ENCODE measurements around the gene ENOX1. TPM values are rescaled to one million over a fixed set of nuclear protein-coding genes. Genes with fewer than 3 reads are reported as not detected.

ENOX1 gene
- polyA plus RNA-seq, 2 of the 4 experiments (the other 2 are of a cell fraction): 0.28 to 0.41 TPM

- TF ChIP-seq BHLHE40 (IDR thresholded peaks at IDR 0.05; ENCODE audit: low read depth, low read length): no peak
- no peak for TF ChIP-seq TFCP2L1 (CRISPR knock-in tag; IDR thresholded peaks at IDR 0.05)
- TF ChIP-seq CBX8 (IDR thresholded peaks at IDR 0.05): no peak
- no peak for TF ChIP-seq ZC3H11A (IDR thresholded peaks at IDR 0.05)
- no peak for TF ChIP-seq HOXA7 (CRISPR knock-in tag; IDR thresholded peaks at IDR 0.05)
Observed at GRCh38 chr13:43761616-43762315, 25.0 kb downstream of the ENOX1 start (continued).

GRCh38 chr13:43760257-43760656 lies 26.5 kb downstream of the ENOX1 start:
- FAIRE-seq: no peak
- Histone ChIP-seq H3K4me3 (no peak overlapping the region), H3K27ac (no peak overlapping the region), H3K4me1 (no peaks in the 10 kb centered on the region), H3K4me2 (no peak overlapping the region), H3K9me3 (no peaks in the 10 kb centered on the region)
- no peak for ATAC-seq
- no peak for TF ChIP-seq E2F6 (IDR thresholded peaks at IDR 0.05; ENCODE audit: borderline replicate concordance, low read depth)
- TF ChIP-seq HOXB13 (CRISPR knock-in tag; IDR thresholded peaks at IDR 0.05; ENCODE audit: low read depth): no peak
- TF ChIP-seq FOSL2 (IDR thresholded peaks at IDR 0.05): no peak
- TF ChIP-seq FOSL2 (CRISPR knock-in tag; IDR thresholded peaks at IDR 0.05): no peak
- TF ChIP-seq KDM5A (IDR thresholded peaks at IDR 0.05): no peak
- no peak for TF ChIP-seq CEBPB (IDR thresholded peaks at IDR 0.05)
- DNase-seq (ENCODE audit: low read depth in 1 of 2, low spot score in 1 of 2): no peak
- POLR2A ChIA-PET: no interaction called here
- 20% methylated on average over 3 of the region's 3 CpGs for WGBS (ENCODE audit: missing lambda C conversion rate)
- CTCF ChIA-PET: no interaction called here

- DNase-seq (ENCODE audit: low read depth in 1 of 2, low spot score in 1 of 2) (no peak), FAIRE-seq (no peak), ATAC-seq (no peak)
- H3K4me2 ChIP-seq: no peak overlapping the region
- H3K4me3 ChIP-seq: no peak overlapping the region
- H3K4me1 ChIP-seq: no peaks in the 10 kb centered on the region
- no peaks in the 10 kb centered on the region for H3K9me3 ChIP-seq
- CTCF ChIA-PET: no interaction called here
- TF ChIP-seq BCL3 (IDR thresholded peaks at IDR 0.05): no peak
- TF ChIP-seq MYC (IDR thresholded peaks at IDR 0.05; ENCODE audit: borderline replicate concordance, low read length): no peak
- no peak for TF ChIP-seq FOXS1 (CRISPR knock-in tag; IDR thresholded peaks at IDR 0.05)
- TF ChIP-seq FOSL2 (IDR thresholded peaks at IDR 0.05): no peak
- no peak for TF ChIP-seq FOSL2 (CRISPR knock-in tag; IDR thresholded peaks at IDR 0.05)
- TF ChIP-seq TP53 (CRISPR knock-in tag; IDR thresholded peaks at IDR 0.05): no peak
- TF ChIP-seq KDM5A (IDR thresholded peaks at IDR 0.05): no peak
- no peak overlapping the region for H3K27ac ChIP-seq
- WGBS (ENCODE audit: missing lambda C conversion rate): 68% methylated on average over 1 of the region's 1 CpG
- POLR2A ChIA-PET: no interaction called here
Observed at GRCh38 chr13:43758834-43759233, 27.9 kb downstream of the ENOX1 start.

GRCh38 chr13:43757266-43757665 lies 29.5 kb downstream of the ENOX1 start:
- POLR2A ChIA-PET: no interaction called here
- no peak for ATAC-seq

GRCh38 chr13:43755844-43756243 lies 30.9 kb downstream of the ENOX1 start:
- H3K4me2 ChIP-seq: no peak overlapping the region
- no peaks in the 10 kb centered on the region for H3K4me1 ChIP-seq
- no peak for TF ChIP-seq POLR2A (IDR thresholded peaks at IDR 0.05; ENCODE audit: low read length)
- TF ChIP-seq EHMT2 (IDR thresholded peaks at IDR 0.05; ENCODE audit: low read depth): no peak
- no peak for TF ChIP-seq USF2 (IDR thresholded peaks at IDR 0.05)
- no peak for TF ChIP-seq SREBF2 (IDR thresholded peaks at IDR 0.05)
- TF ChIP-seq ZSCAN20 (CRISPR knock-in tag; IDR thresholded peaks at IDR 0.05): no peak
- no peak for TF ChIP-seq PBX3 (IDR thresholded peaks at IDR 0.05)
- no peak for TF ChIP-seq CHD2 (IDR thresholded peaks at IDR 0.05; ENCODE audit: low read length, partially characterized antibody)
- no peak for TF ChIP-seq RCOR1 (IDR thresholded peaks at IDR 0.05; ENCODE audit: low read depth, low read length)
- TF ChIP-seq HOXB5 (CRISPR knock-in tag; IDR thresholded peaks at IDR 0.05): no peak
- no peak for TF ChIP-seq CBX2 (IDR thresholded peaks at IDR 0.05; ENCODE audit: borderline replicate concordance, low read depth)
- H3K4me3 ChIP-seq: no peak overlapping the region
- H3K9me3 ChIP-seq: no peaks in the 10 kb centered on the region
- ChIA-PET CTCF (no interaction called here), POLR2A (no interaction called here)
- FAIRE-seq (no peak), DNase-seq (ENCODE audit: low read depth in 1 of 2, low spot score in 1 of 2) (no peak), ATAC-seq (no peak)
- no peak overlapping the region for H3K27ac ChIP-seq
- WGBS (ENCODE audit: missing lambda C conversion rate): 9% methylated on average over 1 of the region's 1 CpG

More at GRCh38 chr13:43757266-43757665, 29.5 kb downstream of the ENOX1 start:
- no peak for TF ChIP-seq RCOR1 (IDR thresholded peaks at IDR 0.05; ENCODE audit: low read depth, low read length)
- TF ChIP-seq ZC3H11A (IDR thresholded peaks at IDR 0.05): no peak
- TF ChIP-seq EP300 (IDR thresholded peaks at IDR 0.05): no peak
- no peak overlapping the region for H3K27ac ChIP-seq
- H3K4me2 ChIP-seq: no peak overlapping the region
- H3K9me3 ChIP-seq: no peaks in the 10 kb centered on the region
- FAIRE-seq (no peak), DNase-seq (ENCODE audit: low read depth in 1 of 2, low spot score in 1 of 2) (no peak)
- WGBS (ENCODE audit: missing lambda C conversion rate): 80% methylated on average over 1 of the region's 1 CpG
- H3K4me3 ChIP-seq: no peak overlapping the region
- CTCF ChIA-PET: no interaction called here
- no peaks in the 10 kb centered on the region for H3K4me1 ChIP-seq
